Astrocyte of the spinal cord (primary cell): ENCODE data around the gene RAPGEF3.

ENCODE experiments used
- DNase-seq: peaks from one replicate; pipeline ENCODE4 v3.0.0; 2011; ENCODE audit warnings: low read depth, low spot score
- H3K4me3 ChIP-seq: 2 replicates; pipeline ENCODE4 v1.5.1; 2011; ENCODE audit warnings: low read depth, mild to moderate bottlenecking, low read length, moderate library complexity
- CTCF ChIP-seq: IDR thresholded peaks from 2 replicates; pipeline ENCODE4 v1.5.1; 2012; ENCODE audit warnings: low read depth, mild to moderate bottlenecking, low read length, inconsistent platforms
- in situ Hi-C: cut with HindIII; loops from 2 replicates; pipeline ENCODE4 v1.10.0; 2017; ENCODE audit warnings: low sequenced_read_pairs

The RAPGEF3 gene

GRCh38 chr12:47709671-47710070, 49.0 kb downstream of the RAPGEF3 start:
- H3K4me3 ChIP-seq: no peak overlapping the region
- TF ChIP-seq CTCF: no peak
- in situ Hi-C loops: no loop called here
- DNase-seq: no peak

- DNase-seq: no peak
- no peak for TF ChIP-seq CTCF
- in situ Hi-C loops: no loop called here
- H3K4me3 ChIP-seq: no peak overlapping the region
These were observed 49.4 kb downstream of the RAPGEF3 start for GRCh38 chr12:47709237-47709636.

- TF ChIP-seq CTCF: no peak
- DNase-seq: no peak
- in situ Hi-C loops: no loop called here
- H3K4me3 ChIP-seq: no peak overlapping the region
These were observed 50.7 kb downstream of the RAPGEF3 start for GRCh38 chr12:47707905-47708543.

GRCh38 chr12:47707355-47707754, 51.3 kb downstream of the RAPGEF3 start:
- no peak for TF ChIP-seq CTCF
- no peak for DNase-seq
- in situ Hi-C loops: no loop called here
- no peak overlapping the region for H3K4me3 ChIP-seq

- H3K4me3 ChIP-seq: peak within 1 kb of the TSS; percentile 82
- peak; percentile 63 for TF ChIP-seq CTCF
- DNase-seq: peak; percentile 94
- in situ Hi-C loops: no loop called here
These were observed 52.9 kb downstream of the RAPGEF3 start, which contains the start of gene RPAP3 for GRCh38 chr12:47705566-47706425. TSS of gene RPAP3 (minus strand) at chr12:47706030. CDS start at chr12:47702840, 3,190 bp downstream.

GRCh38 chr12:47705229-47705565, 53.5 kb downstream of the RAPGEF3 start:
- in situ Hi-C loops: no loop called here
- TF ChIP-seq CTCF: no peak
- peak; percentile 8 for DNase-seq
- peak overlapping the region; percentile 82 for H3K4me3 ChIP-seq
